ENCODE data around the gene EPS15.

DNA sequence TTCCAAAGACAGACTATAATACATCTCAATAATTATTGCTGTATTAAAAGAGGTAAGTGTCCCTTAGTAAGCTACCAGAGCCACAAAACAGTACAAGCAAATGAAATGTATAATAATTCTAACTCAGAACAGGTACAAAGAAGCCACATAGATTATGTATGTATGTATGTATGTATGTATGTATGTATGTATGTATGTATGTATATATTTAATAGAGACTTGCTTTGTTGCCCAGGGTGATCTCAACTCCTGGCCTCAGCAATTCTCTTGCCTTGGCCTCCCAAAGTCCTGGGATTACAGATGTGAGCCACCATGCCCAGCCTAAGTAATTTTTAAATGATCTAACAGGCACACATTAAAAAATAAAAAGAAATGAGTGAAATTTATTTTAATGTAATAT lies 86.9 kb downstream of the EPS15 start:
- TF ChIP-seq, protein P1, sequence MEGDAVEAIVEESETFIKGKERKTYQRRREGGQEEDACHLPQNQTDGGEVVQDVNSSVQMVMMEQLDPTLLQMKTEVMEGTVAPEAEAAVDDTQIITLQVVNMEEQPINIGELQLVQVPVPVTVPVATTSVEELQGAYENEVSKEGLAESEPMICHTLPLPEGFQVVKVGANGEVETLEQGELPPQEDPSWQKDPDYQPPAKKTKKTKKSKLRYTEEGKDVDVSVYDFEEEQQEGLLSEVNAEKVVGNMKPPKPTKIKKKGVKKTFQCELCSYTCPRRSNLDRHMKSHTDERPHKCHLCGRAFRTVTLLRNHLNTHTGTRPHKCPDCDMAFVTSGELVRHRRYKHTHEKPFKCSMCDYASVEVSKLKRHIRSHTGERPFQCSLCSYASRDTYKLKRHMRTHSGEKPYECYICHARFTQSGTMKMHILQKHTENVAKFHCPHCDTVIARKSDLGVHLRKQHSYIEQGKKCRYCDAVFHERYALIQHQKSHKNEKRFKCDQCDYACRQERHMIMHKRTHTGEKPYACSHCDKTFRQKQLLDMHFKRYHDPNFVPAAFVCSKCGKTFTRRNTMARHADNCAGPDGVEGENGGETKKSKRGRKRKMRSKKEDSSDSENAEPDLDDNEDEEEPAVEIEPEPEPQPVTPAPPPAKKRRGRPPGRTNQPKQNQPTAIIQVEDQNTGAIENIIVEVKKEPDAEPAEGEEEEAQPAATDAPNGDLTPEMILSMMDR (IDR thresholded peaks at IDR 0.05), result no peak
- TF ChIP-seq EZH2 (IDR thresholded peaks at IDR 0.05; ENCODE audit: borderline replicate concordance, insufficient read depth, low read depth, low read length, poor library complexity, severe bottlenecking), result no peak

Data from B cell (primary cell).